Caco-2 (cell line): Measurements from ENCODE around the gene POLH. TPM values are rescaled to one million over a fixed set of nuclear protein-coding genes. Genes with fewer than 3 reads are reported as not detected.
"Not testable (repeated sequence)": the region's sequence is repeated elsewhere in the genome, so short reads cannot be mapped to it uniquely, and the experiment has no call there.

Source experiments
- BruUV-seq: library from RNA; stranded (reverse); fragments of 400-500 nt; replicated peaks from 2 replicates; lab custom pipeline; 2021; lab: Mats Ljungman, UMichigan
- CTCF ChIA-PET: fragments of 300-600 bp; sonication (Branson Sonifier 250); formaldehyde crosslinking; loops from one replicate; lab custom pipeline; 2022; ENCODE audit warnings: antibody characterized with exemption; lab: Charles Lee
- POLR2A ChIA-PET: fragments of 300-600 bp; sonication (Branson Sonifier 250); formaldehyde crosslinking; loops from one replicate; lab custom pipeline; 2022; ENCODE audit warnings: antibody characterized with exemption; lab: Charles Lee
- DNase-seq, 2 experiments: peaks; one replicate each; pipeline versions ENCODE4 v3.0.0 to v3.0.0-alpha.2; 2020 to 2022
- H3K27me3 ChIP-seq: replicated peaks from 2 replicates; pipeline ENCODE4 v1.6.0; 2011; ENCODE audit warnings: low read length; ENCODE audit not compliant: control insufficient read depth, insufficient read depth
- H3K36me3 ChIP-seq: 2 replicates; pipeline ENCODE4 v1.5.1; 2011; ENCODE audit warnings: low read length; ENCODE audit not compliant: control insufficient read depth, insufficient read depth
- H3K4me1 ChIP-seq: fragments of 250-450 bp; sonication (Bioruptor Pico); 2 replicates; pipeline ENCODE4 v1.5.1; 2020; ENCODE audit warnings: mild to moderate bottlenecking
- H3K4me3 ChIP-seq: 2 replicates; pipeline ENCODE4 v1.5.1; 2011; ENCODE audit warnings: low read depth, mild to moderate bottlenecking, control low read depth, low read length
- H3K9me3 ChIP-seq: fragments of 250-450 bp; sonication (Bioruptor Pico); 2 replicates; pipeline ENCODE4 v1.5.1; 2020; ENCODE audit warnings: mild to moderate bottlenecking, moderate library complexity
- H3K27ac Mint-ChIP-seq: one replicate; pipeline ENCODE4 v1.8.0; 2022; ENCODE audit warnings: mixed read lengths; ENCODE audit not compliant: unreplicated experiment
- H3K27me3 Mint-ChIP-seq: one replicate; pipeline ENCODE4 v1.8.0; 2022; ENCODE audit warnings: mixed read lengths; ENCODE audit not compliant: insufficient read depth, unreplicated experiment
- H3K36me3 Mint-ChIP-seq: one replicate; pipeline ENCODE4 v1.8.0; 2022; ENCODE audit warnings: mild to moderate bottlenecking, mixed read lengths; ENCODE audit not compliant: insufficient read depth, unreplicated experiment
- H3K4me1 Mint-ChIP-seq: one replicate; pipeline ENCODE4 v1.8.0; 2022; ENCODE audit warnings: low read depth, mixed read lengths; ENCODE audit not compliant: unreplicated experiment
- H3K4me3 Mint-ChIP-seq: one replicate; pipeline ENCODE4 v1.8.0; 2022; ENCODE audit warnings: mild to moderate bottlenecking, moderate library complexity, mixed read lengths; ENCODE audit not compliant: unreplicated experiment
- H3K9me3 Mint-ChIP-seq: one replicate; pipeline ENCODE4 v1.8.0; 2022; ENCODE audit warnings: mixed read lengths; ENCODE audit not compliant: unreplicated experiment
- intact Hi-C: fragments of 100-400 bp; cut with micrococcal nuclease; formaldehyde crosslinking; loops from one replicate; pipeline ENCODE4 v1.10.0; 2022; ENCODE audit not compliant: unreplicated experiment
- total RNA-seq: library from RNA; stranded (reverse); gene quantifications from 2 replicates; pipeline ENCODE4 v1.2.3, GENCODE V29; 2022
- TF ChIP-seq, protein P1 (sequence below), 2 experiments: fragments of 200-600 bp in 1 of 2; IDR thresholded peaks; 1 replicate in 1 of 2; 2 replicates in 1 of 2; pipeline versions ENCODE4 v1.5.1 to v1.8.0; 2011 to 2022; ENCODE audit warnings: antibody characterized with exemption in 1 of 2, control low read depth in 1 of 2, inconsistent platforms in 1 of 2, low read depth in 1 of 2, low read length in 1 of 2, mild to moderate bottlenecking in 1 of 2, moderate library complexity in 1 of 2; ENCODE audit not compliant: insufficient read depth in 1 of 2, severe bottlenecking in 1 of 2, unreplicated experiment in 1 of 2

The POLH gene
- total RNA-seq, 1 experiment from 2014 or later, result 14.2 TPM

DNA sequence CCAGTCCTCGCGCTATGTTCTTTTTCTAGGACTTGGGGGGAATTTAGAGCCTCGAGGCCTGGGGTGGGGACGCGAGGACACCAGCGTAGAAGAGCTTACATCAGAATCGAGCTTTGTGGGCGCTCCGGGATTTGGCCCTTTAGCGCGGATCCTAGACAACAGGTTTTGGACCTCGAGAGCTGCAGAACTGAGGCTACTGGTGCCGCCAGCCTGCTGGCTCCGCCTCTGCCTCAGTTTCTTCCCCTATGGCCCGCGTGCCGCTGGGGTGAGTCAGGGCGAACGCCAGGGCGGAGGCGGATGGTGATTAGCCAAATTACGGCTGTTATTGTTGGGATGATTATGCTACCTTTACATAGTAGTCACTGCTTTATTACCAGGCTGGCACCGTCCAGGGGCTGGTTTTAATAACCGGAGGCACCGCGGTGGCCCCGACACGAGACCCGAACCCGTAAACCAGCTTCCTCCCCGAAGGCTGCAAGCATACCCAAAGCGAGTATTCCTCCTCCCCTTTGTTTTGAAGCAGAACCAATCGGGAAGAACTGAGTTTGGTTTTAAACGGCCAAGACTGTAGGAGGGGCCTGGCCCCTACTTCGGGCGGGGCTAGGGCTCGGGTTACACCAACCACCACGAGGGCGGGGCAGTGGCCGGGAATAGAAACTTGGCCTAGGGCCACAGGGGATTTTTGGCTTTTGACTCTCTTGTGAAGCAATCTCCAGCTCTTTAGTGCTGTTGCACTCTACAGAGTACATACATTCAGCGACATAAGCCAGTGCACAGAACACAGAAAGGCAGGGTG is 53.7 kb downstream of the POLH start:
- Histone ChIP-seq H3K27me3 (no peaks in the 10 kb centered on the region), H3K4me1 (no peaks in the 10 kb centered on the region; the same call in 1 of the 2 replicates), H3K4me3 (peak overlapping the region; percentile 82), H3K9me3 (no peaks in the 10 kb centered on the region), H3K36me3 (peaks cover 1% of the 10 kb centered on the region; the same call in 1 of the 2 replicates)
- ChIA-PET POLR2A (interaction anchor here (0.5 to 2.0 kb wide), 14 partner anchors 12 to 700 kb away, joined by 3 to 12 read pairs (median 5); partner anchors contain the start of genes CNPY3, LRRC73, VEGFA and XPO5), CTCF (interaction anchor here (0.6 to 1.3 kb wide), 6 partner anchors 38 to 456 kb away, joined by 3 to 9 read pairs (median 3); no protein-coding TSS in a partner anchor)
- H3K27me3 Mint-ChIP-seq, result no peaks in the 10 kb centered on the region
- H3K4me3 Mint-ChIP-seq, result peak overlapping the region; percentile 91
- peaks cover 22% of the 10 kb centered on the region for H3K36me3 Mint-ChIP-seq
- intact Hi-C loops, result loop anchor here (2.0 kb wide), 1 partner anchor 53 kb away; the partner anchor contains the start of genes POLH and XPO5
- BruUV-seq, result no TSS peak
- peak overlapping the region; percentile 99 for H3K27ac Mint-ChIP-seq
- H3K9me3 Mint-ChIP-seq, result no peaks in the 10 kb centered on the region
- DNase-seq, result peak; percentile 95 to 96
- peaks cover 12% of the 10 kb centered on the region for H3K4me1 Mint-ChIP-seq
- TF ChIP-seq, protein P1, sequence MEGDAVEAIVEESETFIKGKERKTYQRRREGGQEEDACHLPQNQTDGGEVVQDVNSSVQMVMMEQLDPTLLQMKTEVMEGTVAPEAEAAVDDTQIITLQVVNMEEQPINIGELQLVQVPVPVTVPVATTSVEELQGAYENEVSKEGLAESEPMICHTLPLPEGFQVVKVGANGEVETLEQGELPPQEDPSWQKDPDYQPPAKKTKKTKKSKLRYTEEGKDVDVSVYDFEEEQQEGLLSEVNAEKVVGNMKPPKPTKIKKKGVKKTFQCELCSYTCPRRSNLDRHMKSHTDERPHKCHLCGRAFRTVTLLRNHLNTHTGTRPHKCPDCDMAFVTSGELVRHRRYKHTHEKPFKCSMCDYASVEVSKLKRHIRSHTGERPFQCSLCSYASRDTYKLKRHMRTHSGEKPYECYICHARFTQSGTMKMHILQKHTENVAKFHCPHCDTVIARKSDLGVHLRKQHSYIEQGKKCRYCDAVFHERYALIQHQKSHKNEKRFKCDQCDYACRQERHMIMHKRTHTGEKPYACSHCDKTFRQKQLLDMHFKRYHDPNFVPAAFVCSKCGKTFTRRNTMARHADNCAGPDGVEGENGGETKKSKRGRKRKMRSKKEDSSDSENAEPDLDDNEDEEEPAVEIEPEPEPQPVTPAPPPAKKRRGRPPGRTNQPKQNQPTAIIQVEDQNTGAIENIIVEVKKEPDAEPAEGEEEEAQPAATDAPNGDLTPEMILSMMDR (IDR thresholded peaks at IDR 0.05; ENCODE audit: insufficient read depth in 1 of 2, low read depth in 1 of 2, low read length in 1 of 2, severe bottlenecking in 1 of 2, unreplicated experiment in 1 of 2), result no peak

- 0 out of 2 replicates have a peak, but pooled peaks cover 1% of the 10 kb centered on the region for H3K36me3 ChIP-seq
- peaks cover 12% of the 10 kb centered on the region for H3K4me1 Mint-ChIP-seq
- TF ChIP-seq, protein P1 (IDR thresholded peaks at IDR 0.05; ENCODE audit: insufficient read depth in 1 of 2, low read depth in 1 of 2, low read length in 1 of 2, severe bottlenecking in 1 of 2, unreplicated experiment in 1 of 2), result no peak
- BruUV-seq, result no TSS peak
- H3K36me3 Mint-ChIP-seq, result peaks cover 33% of the 10 kb centered on the region
- no peaks in the 10 kb centered on the region for H3K9me3 Mint-ChIP-seq
- H3K27me3 ChIP-seq, result no peaks in the 10 kb centered on the region
- ChIA-PET CTCF (no interaction called here), POLR2A (no interaction called here)
- DNase-seq, result no peak
- no peak overlapping the region for H3K4me3 ChIP-seq
- no peaks in the 10 kb centered on the region for H3K9me3 ChIP-seq
- intact Hi-C loops, result no loop called here
- peak overlapping the region; percentile 99 for H3K27ac Mint-ChIP-seq
- no peaks in the 10 kb centered on the region for H3K27me3 Mint-ChIP-seq
- H3K4me3 Mint-ChIP-seq, result peak overlapping the region; percentile 61
- H3K4me1 ChIP-seq, result no peaks in the 10 kb centered on the region; the same call in 1 of the 2 replicates
These were observed 55.1 kb downstream of the POLH start for GRCh38 chr6:43630980-43631619.

- H3K4me1 ChIP-seq, H3K4me3 Mint-ChIP-seq, H3K27me3 ChIP-seq, H3K4me1 Mint-ChIP-seq, CTCF ChIA-PET, H3K9me3 ChIP-seq, H3K27me3 Mint-ChIP-seq, H3K27ac Mint-ChIP-seq, H3K4me3 ChIP-seq, H3K36me3 ChIP-seq, DNase-seq, H3K9me3 Mint-ChIP-seq, intact Hi-C loops, BruUV-seq: not testable (repeated sequence)
- POLR2A ChIA-PET, result interaction anchor here (0.6 kb wide), 1 partner anchor 117 kb away, joined by 3 read pairs; no protein-coding TSS in a partner anchor
- peaks cover 38% of the 10 kb centered on the region for H3K36me3 Mint-ChIP-seq
These were observed 57.0 kb downstream of the POLH start for GRCh38 chr6:43633002-43633401.
